HG03108 (cell line): ENCODE measurements around the gene STK32B.

ENCODE experiments used
- ATAC-seq: cut with Tn5 transposase; IDR thresholded peaks from one replicate; pipeline ENCODE4 v1.9.1; 2021; ENCODE audit warnings: moderate library complexity; ENCODE audit not compliant: unreplicated experiment

STK32B gene

GRCh38 chr4:5462896-5463295, 411.6 kb downstream of the STK32B start:
- ATAC-seq, result no peak

- ATAC-seq, result no peak
Observed at GRCh38 chr4:5463361-5463760, 412.1 kb downstream of the STK32B start.

- no peak for ATAC-seq
Observed at GRCh38 chr4:5463936-5464650, 412.8 kb downstream of the STK32B start.

- ATAC-seq, result no peak
Observed at GRCh38 chr4:5465529-5465928, 414.2 kb downstream of the STK32B start.

GRCh38 chr4:5465956-5466355, 414.7 kb downstream of the STK32B start:
- ATAC-seq, result no peak

GRCh38 chr4:5467111-5467510, 415.8 kb downstream of the STK32B start:
- no peak for ATAC-seq

GRCh38 chr4:5469151-5469775, 418.0 kb downstream of the STK32B start:
- ATAC-seq, result no peak

- no peak for ATAC-seq
Observed at GRCh38 chr4:5469861-5470260, 418.6 kb downstream of the STK32B start.

GRCh38 chr4:5470318-5471198, 419.3 kb downstream of the STK32B start:
- no peak for ATAC-seq

GRCh38 chr4:5471206-5471605, 419.9 kb downstream of the STK32B start:
- no peak for ATAC-seq

GRCh38 chr4:5471691-5472090, 420.4 kb downstream of the STK32B start:
- ATAC-seq, result no peak

- no peak for ATAC-seq
Observed at GRCh38 chr4:5472160-5472591, 420.9 kb downstream of the STK32B start.

- no peak for ATAC-seq
Observed at GRCh38 chr4:5473125-5473524, 421.8 kb downstream of the STK32B start.

GRCh38 chr4:5474756-5475155, 423.5 kb downstream of the STK32B start:
- ATAC-seq, result no peak

GRCh38 chr4:5477613-5478012, 426.3 kb downstream of the STK32B start:
- no peak for ATAC-seq

- ATAC-seq, result no peak
Observed at GRCh38 chr4:5478169-5478568, 426.9 kb downstream of the STK32B start.

- no peak for ATAC-seq
Observed at GRCh38 chr4:5478697-5479096, 427.4 kb downstream of the STK32B start.

- no peak for ATAC-seq
Observed at GRCh38 chr4:5479518-5480060, 428.3 kb downstream of the STK32B start.

- ATAC-seq, result no peak
Observed at GRCh38 chr4:5488413-5488812, 437.1 kb downstream of the STK32B start.

GRCh38 chr4:5489260-5489659, 438.0 kb downstream of the STK32B start:
- no peak for ATAC-seq

GRCh38 chr4:5497489-5497888, 446.2 kb downstream of the STK32B start:
- no peak for ATAC-seq
